ENCODE measurements around the gene GALNT18. TPM values are rescaled to one million over a fixed set of nuclear protein-coding genes. Genes with fewer than 3 reads are reported as not detected.

GALNT18 gene
- polyA plus RNA-seq, 1 donor (not counting 4 experiments of a cell fraction or from before 2014, with no cell fraction given): 27.2 TPM

GRCh38 chr11:11640996-11641395, 19.2 kb upstream of the GALNT18 start:
- FAIRE-seq: no peak
- no peak overlapping the region for H3K27ac ChIP-seq (ENCODE audit: control insufficient read depth, insufficient read depth, low read length)

GRCh38 chr11:11640152-11640551, 18.3 kb upstream of the GALNT18 start:
- Histone ChIP-seq H3K4me3 (ENCODE audit: control insufficient read depth in 2 of 3, extremely low read depth in 1 of 3, insufficient read depth in 2 of 3, low read depth in 1 of 3, low read length in 3 of 3) (no peak overlapping the region), H3K27ac (ENCODE audit: control insufficient read depth, insufficient read depth, low read length) (no peak overlapping the region), H3K4me1 (ENCODE audit: control insufficient read depth, extremely low read depth, insufficient read depth, low read length) (no peaks in the 10 kb centered on the region), H2AFZ (ENCODE audit: control insufficient read depth, low read length) (no peak overlapping the region), H3K79me2 (ENCODE audit: control insufficient read depth, insufficient read depth, low read length) (no peaks in the 10 kb centered on the region), H3K4me2 (ENCODE audit: control insufficient read depth, extremely low read depth, insufficient read depth, low read depth, low read length) (no peak overlapping the region), H4K20me1 (ENCODE audit: control insufficient read depth, extremely low read depth, insufficient read depth, low read length) (no peaks in the 10 kb centered on the region), H3K9me1 (ENCODE audit: control insufficient read depth, extremely low read depth, insufficient read depth, low read length) (no peaks in the 10 kb centered on the region), H3K9me3 (ENCODE audit: control insufficient read depth, low read depth, low read length) (no peaks in the 10 kb centered on the region), H3K27me3 (ENCODE audit: control insufficient read depth, extremely low read depth, insufficient read depth, low read length) (peaks cover 6% of the 10 kb centered on the region), H3K36me3 (ENCODE audit: control insufficient read depth in 2 of 2, extremely low read depth in 1 of 2, insufficient read depth in 2 of 2, low read length in 2 of 2) (no peaks in the 10 kb centered on the region), H3K9ac (ENCODE audit: control insufficient read depth, extremely low read depth, insufficient read depth, low read length) (no peak overlapping the region)
- TF ChIP-seq CTCF (optimal IDR thresholded peaks at IDR 0.05 in 1 of 3, IDR thresholded peaks at IDR 0.05 in 1 of 3, conservative IDR thresholded peaks at IDR 0.05 in 1 of 3; ENCODE audit: extremely low read depth in 1 of 3, insufficient read depth in 2 of 3, low read length in 3 of 3) (no peak), EZH2 (IDR thresholded peaks at IDR 0.05; ENCODE audit: low read length) (no peak)
- DNase-seq (ENCODE audit: low read depth, low spot score) (no peak), FAIRE-seq (no peak)
- dilution Hi-C loops (cut with MboI; ENCODE audit: extremely low pct_ligation_motif_present, low sequenced_read_pairs): no loop called here

More at GRCh38 chr11:11640996-11641395, 19.2 kb upstream of the GALNT18 start:
- no peak for DNase-seq (ENCODE audit: low read depth, low spot score)
- Histone ChIP-seq H3K36me3 (ENCODE audit: control insufficient read depth in 2 of 2, extremely low read depth in 1 of 2, insufficient read depth in 2 of 2, low read length in 2 of 2) (no peaks in the 10 kb centered on the region), H3K4me2 (ENCODE audit: control insufficient read depth, extremely low read depth, insufficient read depth, low read depth, low read length) (no peak overlapping the region), H3K9me3 (ENCODE audit: control insufficient read depth, low read depth, low read length) (no peaks in the 10 kb centered on the region), H3K27me3 (ENCODE audit: control insufficient read depth, extremely low read depth, insufficient read depth, low read length) (no peaks in the 10 kb centered on the region), H3K9ac (ENCODE audit: control insufficient read depth, extremely low read depth, insufficient read depth, low read length) (no peak overlapping the region), H2AFZ (ENCODE audit: control insufficient read depth, low read length) (no peak overlapping the region), H3K9me1 (ENCODE audit: control insufficient read depth, extremely low read depth, insufficient read depth, low read length) (no peaks in the 10 kb centered on the region), H3K79me2 (ENCODE audit: control insufficient read depth, insufficient read depth, low read length) (no peaks in the 10 kb centered on the region), H3K4me1 (ENCODE audit: control insufficient read depth, extremely low read depth, insufficient read depth, low read length) (no peaks in the 10 kb centered on the region), H3K4me3 (ENCODE audit: control insufficient read depth in 2 of 3, extremely low read depth in 1 of 3, insufficient read depth in 2 of 3, low read depth in 1 of 3, low read length in 3 of 3) (no peak overlapping the region), H4K20me1 (ENCODE audit: control insufficient read depth, extremely low read depth, insufficient read depth, low read length) (no peaks in the 10 kb centered on the region)
- TF ChIP-seq CTCF (optimal IDR thresholded peaks at IDR 0.05 in 1 of 3, IDR thresholded peaks at IDR 0.05 in 1 of 3, conservative IDR thresholded peaks at IDR 0.05 in 1 of 3; ENCODE audit: extremely low read depth in 1 of 3, insufficient read depth in 2 of 3, low read length in 3 of 3) (no peak), EZH2 (IDR thresholded peaks at IDR 0.05; ENCODE audit: low read length) (no peak)
- dilution Hi-C loops (cut with MboI; ENCODE audit: extremely low pct_ligation_motif_present, low sequenced_read_pairs): no loop called here

Data from keratinocyte (primary cell).